ENCODE measurements around the gene LDB3. TPM values are rescaled to one million over a fixed set of nuclear protein-coding genes. Genes with fewer than 3 reads are reported as not detected.

LDB3 gene
- total and polyA plus RNA-seq, 9 of the 15 experiments (the other 6 are each of a cell fraction or from before 2014, with no cell fraction given) = 0.03 TPM; not detected in 8

DNA sequence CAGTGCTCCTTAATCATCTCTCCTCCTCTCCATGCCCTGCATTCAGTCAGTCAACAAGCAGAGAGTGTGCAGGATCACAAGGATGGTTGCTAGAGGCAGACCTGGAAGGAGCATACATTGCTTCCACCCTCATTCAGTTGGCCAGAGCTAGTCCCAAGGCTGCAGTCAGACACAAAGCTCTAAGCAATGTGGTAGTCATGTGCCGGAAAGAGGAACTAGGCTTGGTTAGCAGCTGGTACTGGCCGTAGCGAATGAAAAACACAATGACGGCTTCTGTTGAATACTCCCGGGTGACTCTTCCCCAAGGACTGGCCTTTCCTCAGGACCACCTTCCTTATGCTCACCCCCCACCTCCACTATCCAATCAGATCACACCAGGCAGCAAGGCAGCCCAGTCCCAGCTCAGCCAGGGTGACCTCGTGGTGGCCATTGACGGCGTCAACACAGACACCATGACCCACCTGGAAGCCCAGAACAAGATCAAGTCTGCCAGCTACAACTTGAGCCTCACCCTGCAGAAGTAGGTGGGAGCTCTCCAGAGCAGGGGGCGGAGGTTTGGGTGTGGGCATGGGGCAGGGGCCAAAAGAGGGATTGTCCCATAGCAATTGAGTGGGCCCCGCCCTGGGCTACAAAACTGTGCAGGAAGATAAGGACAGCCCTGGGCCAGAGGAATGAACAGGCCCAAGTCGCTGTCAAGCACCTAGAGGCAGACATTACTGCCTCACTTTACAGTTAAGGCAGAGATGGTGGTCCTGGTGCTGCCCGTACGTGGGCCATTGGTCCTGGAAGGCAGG lies 10.9 kb downstream of the LDB3 start (continued):
- TF ChIP-seq, protein P1, sequence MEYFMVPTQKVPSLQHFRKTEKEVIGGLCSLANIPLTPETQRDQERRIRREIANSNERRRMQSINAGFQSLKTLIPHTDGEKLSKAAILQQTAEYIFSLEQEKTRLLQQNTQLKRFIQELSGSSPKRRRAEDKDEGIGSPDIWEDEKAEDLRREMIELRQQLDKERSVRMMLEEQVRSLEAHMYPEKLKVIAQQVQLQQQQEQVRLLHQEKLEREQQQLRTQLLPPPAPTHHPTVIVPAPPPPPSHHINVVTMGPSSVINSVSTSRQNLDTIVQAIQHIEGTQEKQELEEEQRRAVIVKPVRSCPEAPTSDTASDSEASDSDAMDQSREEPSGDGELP (CRISPR knock-in tag; IDR thresholded peaks at IDR 0.05; ENCODE audit: borderline replicate concordance) = peak; percentile 17; the same call in 1 of the 2 replicates
- TF ChIP-seq ARHGAP35 (IDR thresholded peaks at IDR 0.05; ENCODE audit: partially characterized antibody) (no peak), PHF21A (IDR thresholded peaks at IDR 0.05; ENCODE audit: borderline replicate concordance, low read depth) (no peak), ELF1 (tag; IDR thresholded peaks at IDR 0.05) (no peak), BHLHE40 (IDR thresholded peaks at IDR 0.05; ENCODE audit: low read length) (peak; percentile 20; the same call in 1 of the 2 replicates)
- TF ChIP-seq, protein P2, sequence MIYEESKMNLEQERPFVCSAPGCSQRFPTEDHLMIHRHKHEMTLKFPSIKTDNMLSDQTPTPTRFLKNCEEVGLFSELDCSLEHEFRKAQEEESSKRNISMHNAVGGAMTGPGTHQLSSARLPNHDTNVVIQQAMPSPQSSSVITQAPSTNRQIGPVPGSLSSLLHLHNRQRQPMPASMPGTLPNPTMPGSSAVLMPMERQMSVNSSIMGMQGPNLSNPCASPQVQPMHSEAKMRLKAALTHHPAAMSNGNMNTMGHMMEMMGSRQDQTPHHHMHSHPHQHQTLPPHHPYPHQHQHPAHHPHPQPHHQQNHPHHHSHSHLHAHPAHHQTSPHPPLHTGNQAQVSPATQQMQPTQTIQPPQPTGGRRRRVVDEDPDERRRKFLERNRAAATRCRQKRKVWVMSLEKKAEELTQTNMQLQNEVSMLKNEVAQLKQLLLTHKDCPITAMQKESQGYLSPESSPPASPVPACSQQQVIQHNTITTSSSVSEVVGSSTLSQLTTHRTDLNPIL (CRISPR knock-in tag; IDR thresholded peaks at IDR 0.05) = no peak
- TF ChIP-seq, protein P3, sequence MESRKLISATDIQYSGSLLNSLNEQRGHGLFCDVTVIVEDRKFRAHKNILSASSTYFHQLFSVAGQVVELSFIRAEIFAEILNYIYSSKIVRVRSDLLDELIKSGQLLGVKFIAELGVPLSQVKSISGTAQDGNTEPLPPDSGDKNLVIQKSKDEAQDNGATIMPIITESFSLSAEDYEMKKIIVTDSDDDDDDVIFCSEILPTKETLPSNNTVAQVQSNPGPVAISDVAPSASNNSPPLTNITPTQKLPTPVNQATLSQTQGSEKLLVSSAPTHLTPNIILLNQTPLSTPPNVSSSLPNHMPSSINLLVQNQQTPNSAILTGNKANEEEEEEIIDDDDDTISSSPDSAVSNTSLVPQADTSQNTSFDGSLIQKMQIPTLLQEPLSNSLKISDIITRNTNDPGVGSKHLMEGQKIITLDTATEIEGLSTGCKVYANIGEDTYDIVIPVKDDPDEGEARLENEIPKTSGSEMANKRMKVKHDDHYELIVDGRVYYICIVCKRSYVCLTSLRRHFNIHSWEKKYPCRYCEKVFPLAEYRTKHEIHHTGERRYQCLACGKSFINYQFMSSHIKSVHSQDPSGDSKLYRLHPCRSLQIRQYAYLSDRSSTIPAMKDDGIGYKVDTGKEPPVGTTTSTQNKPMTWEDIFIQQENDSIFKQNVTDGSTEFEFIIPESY (CRISPR knock-in tag; IDR thresholded peaks at IDR 0.05) = 0 out of 2 replicates have a peak, but pooled peaks have one; percentile 35
